ENCODE measurements around the gene EYA4.

The EYA4 gene

GRCh38 chr6:133432021-133432989 is 191.1 kb downstream of the EYA4 start:
- POLR2A ChIA-PET: interaction anchor here (0.6 kb wide), 2 partner anchors 12 to 144 kb away, joined by 3 read pairs; no protein-coding TSS in a partner anchor
- TF ChIP-seq GLIS1 (tag by site-specific recombination; IDR thresholded peaks at IDR 0.05) (peak; percentile 52; the same call in 1 of the 2 replicates), ZIC2 (tag by site-specific recombination; IDR thresholded peaks at IDR 0.05) (peak; percentile 43; the same call in 1 of the 2 replicates), ZEB2 (tag by site-specific recombination; IDR thresholded peaks at IDR 0.05) (no peak), SALL2 (tag by site-specific recombination; IDR thresholded peaks at IDR 0.05; ENCODE audit: borderline replicate concordance) (no peak), ZNF416 (tag by site-specific recombination; IDR thresholded peaks at IDR 0.05) (no peak), ZNF426 (tag by site-specific recombination; IDR thresholded peaks at IDR 0.05) (no peak), FEZF1 (tag by site-specific recombination; IDR thresholded peaks at IDR 0.05) (peak; percentile 71), TRIM28 (IDR thresholded peaks at IDR 0.05; ENCODE audit: borderline replicate concordance, low read length) (peak; percentile 66; the same call in 1 of the 2 replicates), ZXDB (tag by site-specific recombination; IDR thresholded peaks at IDR 0.05) (0 out of 2 replicates have a peak, but pooled peaks have one; percentile 1), PRDM10 (tag by site-specific recombination; IDR thresholded peaks at IDR 0.05) (0 out of 2 replicates have a peak, but pooled peaks have one; percentile 14), ZNF473 (tag by site-specific recombination; IDR thresholded peaks at IDR 0.05) (no peak), ZSCAN4 (tag by site-specific recombination; IDR thresholded peaks at IDR 0.05) (no peak), HOXD13 (CRISPR knock-in tag; IDR thresholded peaks at IDR 0.05; ENCODE audit: borderline replicate concordance) (no peak), GLIS2 (tag by site-specific recombination; IDR thresholded peaks at IDR 0.05) (no peak), BCL11B (tag by site-specific recombination; IDR thresholded peaks at IDR 0.05; ENCODE audit: low read depth) (no peak), KLF7 (tag by site-specific recombination; IDR thresholded peaks at IDR 0.05; ENCODE audit: borderline replicate concordance) (no peak), EGR2 (tag by site-specific recombination; IDR thresholded peaks at IDR 0.05; ENCODE audit: low read depth) (peak; percentile 32; the same call in 1 of the 2 replicates), ZSCAN30 (tag by site-specific recombination; IDR thresholded peaks at IDR 0.05) (no peak), ZNF830 (tag by site-specific recombination; IDR thresholded peaks at IDR 0.05; ENCODE audit: low read depth) (no peak)
- Histone ChIP-seq H3K36me3 (ENCODE audit: control insufficient read depth in 2 of 2, insufficient read depth in 1 of 2, low read length in 2 of 2) (no peaks in the 10 kb centered on the region), H3K4me1 (ENCODE audit: control insufficient read depth, insufficient read depth, low read length) (peaks cover 15% of the 10 kb centered on the region), H3K9me3 (ENCODE audit: control insufficient read depth, insufficient read depth, low read depth, low read length) (no peaks in the 10 kb centered on the region), H3K27ac (ENCODE audit: extremely low read depth, low read depth, low read length) (no peak overlapping the region; the same call in 1 of the 2 replicates), H3K4me3 (ENCODE audit: low read depth, low read length) (no peak overlapping the region)
- CTCF ChIA-PET: interaction anchor here (0.6 to 0.7 kb wide), 2 partner anchors 36 to 1512 kb away, joined by 3 read pairs; no protein-coding TSS in a partner anchor
